K562 (cell line): Measurements from ENCODE around the gene OPA3. TPM values are rescaled to one million over a fixed set of nuclear protein-coding genes. Genes with fewer than 3 reads are reported as not detected.

Experiments used
- FOXA3 ChIP-seq, 2 experiments: fragments of 450-650 bp in 1 of 2; sonication (generic) in 1 of 2; formaldehyde crosslinking; IDR thresholded peaks in 1 of 2; conservative IDR thresholded peaks in 1 of 2; 2 replicates each; pipeline versions ENCODE4 v1.4.0 to v1.8.0; 2020 to 2022; ENCODE audit warnings: mild to moderate bottlenecking in 2 of 2, missing genetic modification reagents in 1 of 2
- JUNB ChIP-seq: fragments of 450-650 bp; formaldehyde crosslinking; conservative IDR thresholded peaks from 2 replicates; pipeline ENCODE4 v1.4.0; 2020; ENCODE audit warnings: mild to moderate bottlenecking
- MGA ChIP-seq: fragments of 450-650 bp; IDR thresholded peaks from 2 replicates; pipeline ENCODE4 v1.6.1; 2016; ENCODE audit warnings: mild to moderate bottlenecking, moderate library complexity
- NRF1 ChIP-seq, 2 experiments: fragments of 450-650 bp; IDR thresholded peaks in 1 of 2; conservative IDR thresholded peaks in 1 of 2; 2 replicates each; pipeline ENCODE4 v1.6.1; 2014; ENCODE audit warnings: mild to moderate bottlenecking in 2 of 2
- POLR2G ChIP-seq: fragments of 200-400 bp; formaldehyde crosslinking; IDR thresholded peaks from 2 replicates; pipeline ENCODE4 v1.6.1; 2017; ENCODE audit warnings: low read depth, mild to moderate bottlenecking, antibody characterized with exemption, low read length, moderate library complexity
- RCOR1 ChIP-seq, 2 experiments: IDR thresholded peaks; 2 replicates each; pipeline ENCODE4 v1.6.1; 2012; ENCODE audit warnings: low read depth in 2 of 2, low read length in 2 of 2, borderline replicate concordance in 1 of 2, improper control_type of control experiment in 1 of 2
- SETDB1 ChIP-seq: IDR thresholded peaks from one replicate; pipeline ENCODE4 v1.6.1; 2012; ENCODE audit warnings: low read length, control low read depth, inconsistent platforms
- ZBTB2 ChIP-seq: fragments of 450-650 bp; IDR thresholded peaks from 2 replicates; pipeline ENCODE4 v1.6.1; 2016; ENCODE audit warnings: antibody characterized with exemption
- polyA plus RNA-seq, 8 experiments: library from polyadenylated mRNA; depleted of rRNA in 4 of 8; stranded (reverse) in 5 of 8; unstranded in 3 of 8; fragments of >200 nt; fragmentation: Nextera tagmentation in 2 of 8; fragmentation: Illumina TruSeq in 1 of 8; extraction: Ambion mirVana in 2 of 8; extraction: Trizol in 1 of 8; gene quantifications; 2 replicates each; pipeline versions ENCODE4 v1.2.1 to v1.2.3, GENCODE V29; 2011 to 2014; ENCODE audit warnings: inconsistent platforms in 1 of 8, missing spikeins in 1 of 8
- total RNA-seq, 7 experiments: library from RNA; depleted of rRNA in 6 of 7; stranded (reverse); fragments of >200 nt in 6 of 7; fragmentation: Illumina TruSeq in 2 of 7; extraction: Trizol in 2 of 7; gene quantifications; 2 replicates each; pipeline versions ENCODE4 v1.2.1 to v1.2.3, GENCODE V29; 2011 to 2021; ENCODE audit warnings: low replicate concordance in 1 of 7
- TF ChIP-seq, protein P1 (sequence below): sonication (generic); formaldehyde crosslinking; IDR thresholded peaks from 2 replicates; pipeline ENCODE4 v1.8.1; 2023; ENCODE audit warnings: mild to moderate bottlenecking, missing genetic modification reagents

OPA3 gene
- total and polyA plus RNA-seq, 9 of the 15 experiments (the other 6 are each of a cell fraction or from before 2014, with no cell fraction given): 1.4 to 18.8 (median 9.0) TPM

GRCh38 chr19:45499196-45500180 is 85.1 kb downstream of the OPA3 start (continued):
- TF ChIP-seq MGA (peak; percentile 95), FOXA3 (CRISPR knock-in tag; conservative IDR thresholded peaks at IDR 0.05 in 1 of 2, IDR thresholded peaks at IDR 0.05 in 1 of 2) (no peak), SETDB1 (no peak), JUNB (CRISPR knock-in tag) (no peak), RCOR1 (IDR thresholded peaks at IDR 0.05; ENCODE audit: borderline replicate concordance in 1 of 2, low read depth in 2 of 2, low read length in 2 of 2) (no peak; a peak in 1 of 4 replicates), NRF1 (conservative IDR thresholded peaks at IDR 0.05 in 1 of 2, IDR thresholded peaks at IDR 0.05 in 1 of 2) (0 out of 4 replicates have a peak, but pooled peaks of 1 of the 2 experiments have one; percentile 35), ZBTB2 (no peak), POLR2G (peak; percentile 52)
- TF ChIP-seq, protein P1, sequence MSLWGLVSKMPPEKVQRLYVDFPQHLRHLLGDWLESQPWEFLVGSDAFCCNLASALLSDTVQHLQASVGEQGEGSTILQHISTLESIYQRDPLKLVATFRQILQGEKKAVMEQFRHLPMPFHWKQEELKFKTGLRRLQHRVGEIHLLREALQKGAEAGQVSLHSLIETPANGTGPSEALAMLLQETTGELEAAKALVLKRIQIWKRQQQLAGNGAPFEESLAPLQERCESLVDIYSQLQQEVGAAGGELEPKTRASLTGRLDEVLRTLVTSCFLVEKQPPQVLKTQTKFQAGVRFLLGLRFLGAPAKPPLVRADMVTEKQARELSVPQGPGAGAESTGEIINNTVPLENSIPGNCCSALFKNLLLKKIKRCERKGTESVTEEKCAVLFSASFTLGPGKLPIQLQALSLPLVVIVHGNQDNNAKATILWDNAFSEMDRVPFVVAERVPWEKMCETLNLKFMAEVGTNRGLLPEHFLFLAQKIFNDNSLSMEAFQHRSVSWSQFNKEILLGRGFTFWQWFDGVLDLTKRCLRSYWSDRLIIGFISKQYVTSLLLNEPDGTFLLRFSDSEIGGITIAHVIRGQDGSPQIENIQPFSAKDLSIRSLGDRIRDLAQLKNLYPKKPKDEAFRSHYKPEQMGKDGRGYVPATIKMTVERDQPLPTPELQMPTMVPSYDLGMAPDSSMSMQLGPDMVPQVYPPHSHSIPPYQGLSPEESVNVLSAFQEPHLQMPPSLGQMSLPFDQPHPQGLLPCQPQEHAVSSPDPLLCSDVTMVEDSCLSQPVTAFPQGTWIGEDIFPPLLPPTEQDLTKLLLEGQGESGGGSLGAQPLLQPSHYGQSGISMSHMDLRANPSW (CRISPR knock-in tag): no peak
